Heart left ventricle (tissue), 13 donors: ENCODE measurements around the gene NT5C3B.

Experiments used
- POLR2A ChIP-seq, 2 donors: fragments of 450-650 bp; IDR thresholded peaks; one replicate each; pipeline ENCODE4 v1.6.1; 2017; ENCODE audit warnings: antibody characterized with exemption in 2 of 2, mild to moderate bottlenecking in 2 of 2, moderate library complexity in 2 of 2
- TF ChIP-seq, protein P1 (sequence below), 12 donors: fragments of 200-600 bp; sonication (generic) in 4 of 12; IDR thresholded peaks; one replicate each; pipeline versions ENCODE4 v1.5.0 to v1.8.0; 2018 to 2022; ENCODE audit warnings: antibody characterized with exemption in 12 of 12, mild to moderate bottlenecking in 5 of 12
- donor health status: ischemic (EF 13 %, LVEDD 7.1; RV severe dilation, severe dysfunction).
- donor health status: DM: no; HTN: yes; CAD: no.
- donor health status: DM: no; HTN: no; CAD: no.
- donor health status: ischemic (EF 25% LVEDD 6.9; RV normal size, moderate dysfunction).
- donor health status: ischemic (EF 25% LVEDD 5.7; RV mildly dilated, moderate dysfunction).
- donor health status: ischemic (EF 35%, LVEDD 5.7; RV mildly dilated, moderate dysfunction).
- donor health status: nonischemic (EF 11% LVEDD 7.7; RV severe dilation, severe dysfunction).
- donor health status: DM: yes; HTN: yes; CAD: no.
- donor health status: PGD.
- donor health status: ischemic (EF 29% LVEDD 5.4; RV normal size, mild dysfunction).
- donor health status: nonischemic (EF 23%, LVEDD 6.1; RV moderate dilation, normal function).

DNA sequence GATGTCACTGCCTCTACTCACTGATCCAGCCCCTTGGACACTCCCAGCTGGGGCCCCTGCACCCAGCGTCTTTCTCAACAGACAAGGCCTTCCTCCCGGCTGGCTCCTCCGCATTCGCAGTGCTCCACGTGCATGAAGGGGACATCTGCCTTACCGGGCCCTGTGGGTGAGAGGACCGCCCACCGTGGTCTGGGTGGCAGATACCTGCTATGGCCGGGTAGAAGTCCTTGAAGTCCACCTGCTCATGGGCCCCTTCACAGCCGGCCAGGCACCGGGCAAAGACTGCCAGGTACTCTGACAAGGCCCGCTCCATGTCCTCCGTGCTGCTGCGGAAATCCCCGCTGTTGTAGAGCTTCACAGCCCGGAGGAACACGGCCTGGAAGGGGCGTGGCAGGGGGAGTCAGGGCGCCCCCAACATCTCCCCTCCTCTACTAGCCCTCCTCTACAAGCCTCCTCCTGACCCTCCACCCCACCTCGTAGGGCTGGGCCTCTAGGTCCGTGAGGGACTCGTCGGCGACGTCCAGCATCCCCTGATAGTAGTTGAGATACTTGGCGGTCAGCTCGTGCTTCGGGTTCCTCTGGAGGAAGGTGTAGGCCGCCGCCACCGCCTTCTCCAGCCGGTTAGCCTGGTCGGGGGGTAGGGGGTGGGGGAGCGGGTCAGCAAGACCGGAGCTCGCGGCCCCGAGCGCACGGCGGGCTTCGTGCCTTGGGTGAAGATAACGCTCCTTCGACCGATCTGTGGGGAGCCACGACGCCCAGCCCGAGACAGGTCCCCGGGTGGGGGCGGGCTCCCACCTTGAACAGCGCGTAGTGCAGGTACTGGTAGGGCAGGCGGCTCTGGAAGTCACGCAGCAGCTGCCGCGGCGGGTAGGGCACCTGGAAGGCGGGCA is 25.1 kb downstream of the NT5C3B start:
- TF ChIP-seq, protein P1, sequence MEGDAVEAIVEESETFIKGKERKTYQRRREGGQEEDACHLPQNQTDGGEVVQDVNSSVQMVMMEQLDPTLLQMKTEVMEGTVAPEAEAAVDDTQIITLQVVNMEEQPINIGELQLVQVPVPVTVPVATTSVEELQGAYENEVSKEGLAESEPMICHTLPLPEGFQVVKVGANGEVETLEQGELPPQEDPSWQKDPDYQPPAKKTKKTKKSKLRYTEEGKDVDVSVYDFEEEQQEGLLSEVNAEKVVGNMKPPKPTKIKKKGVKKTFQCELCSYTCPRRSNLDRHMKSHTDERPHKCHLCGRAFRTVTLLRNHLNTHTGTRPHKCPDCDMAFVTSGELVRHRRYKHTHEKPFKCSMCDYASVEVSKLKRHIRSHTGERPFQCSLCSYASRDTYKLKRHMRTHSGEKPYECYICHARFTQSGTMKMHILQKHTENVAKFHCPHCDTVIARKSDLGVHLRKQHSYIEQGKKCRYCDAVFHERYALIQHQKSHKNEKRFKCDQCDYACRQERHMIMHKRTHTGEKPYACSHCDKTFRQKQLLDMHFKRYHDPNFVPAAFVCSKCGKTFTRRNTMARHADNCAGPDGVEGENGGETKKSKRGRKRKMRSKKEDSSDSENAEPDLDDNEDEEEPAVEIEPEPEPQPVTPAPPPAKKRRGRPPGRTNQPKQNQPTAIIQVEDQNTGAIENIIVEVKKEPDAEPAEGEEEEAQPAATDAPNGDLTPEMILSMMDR (IDR thresholded peaks at IDR 0.05), result no peak
- TF ChIP-seq POLR2A (IDR thresholded peaks at IDR 0.05), result no peak
